Activated naive CD8-positive, alpha-beta T cell treated with anti-CD3 and anti-CD28 coated beads, Interleukin-2, amount 50 U/mL, for 16 hours (primary cell): ENCODE measurements around the gene PODXL.
"Not testable (repeated sequence)": the region's sequence is repeated elsewhere in the genome, so short reads cannot be mapped to it uniquely, and the experiment has no call there.

ENCODE experiments used
- DNase-seq: peaks from one replicate; pipeline ENCODE4 v3.0.0-alpha.2; 2020; ENCODE audit warnings: low read depth, low spot score

The PODXL gene

GRCh38 chr7:131538071-131538812 lies 18.2 kb downstream of the PODXL start:
- DNase-seq = no peak

- no peak for DNase-seq
These were observed 18.9 kb downstream of the PODXL start for GRCh38 chr7:131537571-131537978.

- DNase-seq = no peak
These were observed 20.0 kb downstream of the PODXL start for GRCh38 chr7:131536361-131536849.

GRCh38 chr7:131533566-131534561 lies 22.6 kb downstream of the PODXL start:
- DNase-seq = no peak

GRCh38 chr7:131533151-131533559 lies 23.3 kb downstream of the PODXL start:
- no peak for DNase-seq

GRCh38 chr7:131532570-131533091 lies 23.8 kb downstream of the PODXL start:
- DNase-seq = no peak

- no peak for DNase-seq
These were observed 26.3 kb downstream of the PODXL start for GRCh38 chr7:131530137-131530536.

GRCh38 chr7:131529617-131530016 lies 26.8 kb downstream of the PODXL start:
- no peak for DNase-seq

GRCh38 chr7:131529179-131529578 lies 27.2 kb downstream of the PODXL start:
- DNase-seq = no peak

GRCh38 chr7:131527456-131527855 lies 29.0 kb downstream of the PODXL start:
- DNase-seq = no peak

GRCh38 chr7:131525820-131526219 lies 30.6 kb downstream of the PODXL start:
- no peak for DNase-seq

- no peak for DNase-seq
These were observed 31.7 kb downstream of the PODXL start for GRCh38 chr7:131524703-131525102.

GRCh38 chr7:131524115-131524514 lies 32.3 kb downstream of the PODXL start:
- DNase-seq = no peak

- no peak for DNase-seq
These were observed 34.0 kb downstream of the PODXL start for GRCh38 chr7:131522325-131522930.

GRCh38 chr7:131521651-131522163 lies 34.7 kb downstream of the PODXL start:
- DNase-seq = no peak

- no peak for DNase-seq
These were observed 37.8 kb downstream of the PODXL start for GRCh38 chr7:131518626-131519025.

GRCh38 chr7:131517218-131517923 lies 39.1 kb downstream of the PODXL start:
- DNase-seq = no peak

- not testable (repeated sequence) for DNase-seq
These were observed 41.0 kb downstream of the PODXL start for GRCh38 chr7:131515471-131515870.

GRCh38 chr7:131513245-131514061 lies 43.0 kb downstream of the PODXL start:
- DNase-seq = peak; percentile 62
